DND-41 (cell line): Measurements from ENCODE around the gene CAMK2A.

ENCODE experiments used
- ATAC-seq: fragments of 200-7000 bp; cut with Tn5 transposase; 3 replicates; pipeline ENCODE4 v1.9.1; 2021; ENCODE audit warnings: low read depth; ENCODE audit not compliant: insufficient read depth
- DNase-seq: peaks from one replicate; pipeline ENCODE4 v3.0.0-alpha.2; 2020
- H2AFZ ChIP-seq: 2 replicates; pipeline ENCODE4 v1.6.0; 2012; ENCODE audit warnings: low read depth, low read length
- H3K27ac ChIP-seq: 2 replicates; pipeline ENCODE4 v1.5.1; 2012; ENCODE audit warnings: low read length, inconsistent platforms
- H3K27me3 ChIP-seq: fragments of 200-600 bp; sonication (generic); 2 replicates; pipeline ENCODE4 v1.6.0; 2012; ENCODE audit warnings: low read length, mild to moderate bottlenecking, inconsistent platforms; ENCODE audit not compliant: insufficient read depth, poor library complexity
- H3K36me3 ChIP-seq: 2 replicates; pipeline ENCODE4 v1.5.1; 2012; ENCODE audit warnings: low read length, inconsistent platforms; ENCODE audit not compliant: insufficient read depth
- H3K4me1 ChIP-seq: 2 replicates; pipeline ENCODE4 v1.5.1; 2012; ENCODE audit warnings: mild to moderate bottlenecking, low read length; ENCODE audit not compliant: insufficient read depth
- H3K4me2 ChIP-seq: 2 replicates; pipeline ENCODE4 v1.6.0; 2012; ENCODE audit warnings: mild to moderate bottlenecking, moderate library complexity, low read length, inconsistent platforms; ENCODE audit not compliant: insufficient read depth
- H3K4me3 ChIP-seq, 2 experiments: fragments of 200-600 bp in 1 of 2; shearing (Covaris generic) in 1 of 2; 2 replicates each; pipeline ENCODE4 v1.5.1; 2012 to 2016; ENCODE audit warnings: inconsistent platforms in 2 of 2, low read length in 2 of 2, mild to moderate bottlenecking in 2 of 2, low read depth in 1 of 2, moderate library complexity in 1 of 2
- H3K79me2 ChIP-seq: 2 replicates; pipeline ENCODE4 v1.6.0; 2012; ENCODE audit warnings: low read length, inconsistent platforms; ENCODE audit not compliant: insufficient read depth
- H3K9ac ChIP-seq: 2 replicates; pipeline ENCODE4 v1.6.0; 2012; ENCODE audit warnings: low read depth, mild to moderate bottlenecking, inconsistent platforms, low read length, moderate library complexity
- H3K9me3 ChIP-seq: 2 replicates; pipeline ENCODE4 v1.5.1; 2012; ENCODE audit warnings: low read length, moderate library complexity, mild to moderate bottlenecking, inconsistent platforms; ENCODE audit not compliant: insufficient read depth, severe bottlenecking
- H4K20me1 ChIP-seq: 2 replicates; pipeline ENCODE4 v1.6.0; 2012; ENCODE audit warnings: low read length; ENCODE audit not compliant: insufficient read depth
- EZH2 ChIP-seq: IDR thresholded peaks from 3 replicates; pipeline ENCODE4 v1.6.1; 2012; ENCODE audit warnings: borderline replicate concordance, low read depth, mild to moderate bottlenecking, moderate library complexity, low read length, inconsistent platforms; ENCODE audit not compliant: severe bottlenecking
- TF ChIP-seq, protein P1 (sequence below): IDR thresholded peaks from 2 replicates; pipeline ENCODE4 v1.5.1; 2012; ENCODE audit warnings: borderline replicate concordance, low read length, moderate library complexity, mild to moderate bottlenecking; ENCODE audit not compliant: poor library complexity, severe bottlenecking; ENCODE audit errors: extremely low read depth

Gene CAMK2A

GRCh38 chr5:150175076-150175475, 114.5 kb downstream of the CAMK2A start:
- H2AFZ ChIP-seq = no peak overlapping the region
- H3K9me3 ChIP-seq = no peaks in the 10 kb centered on the region
- no peaks in the 10 kb centered on the region for H3K4me1 ChIP-seq
- H3K4me2 ChIP-seq = no peak overlapping the region
- peaks cover 2% of the 10 kb centered on the region for H3K27me3 ChIP-seq
- H3K79me2 ChIP-seq = no peaks in the 10 kb centered on the region
- no peaks in the 10 kb centered on the region for H4K20me1 ChIP-seq
- no peak overlapping the region for H3K9ac ChIP-seq
- no peak for DNase-seq
- no peaks in the 10 kb centered on the region for H3K36me3 ChIP-seq
- ATAC-seq = no peak
- TF ChIP-seq, protein P1, sequence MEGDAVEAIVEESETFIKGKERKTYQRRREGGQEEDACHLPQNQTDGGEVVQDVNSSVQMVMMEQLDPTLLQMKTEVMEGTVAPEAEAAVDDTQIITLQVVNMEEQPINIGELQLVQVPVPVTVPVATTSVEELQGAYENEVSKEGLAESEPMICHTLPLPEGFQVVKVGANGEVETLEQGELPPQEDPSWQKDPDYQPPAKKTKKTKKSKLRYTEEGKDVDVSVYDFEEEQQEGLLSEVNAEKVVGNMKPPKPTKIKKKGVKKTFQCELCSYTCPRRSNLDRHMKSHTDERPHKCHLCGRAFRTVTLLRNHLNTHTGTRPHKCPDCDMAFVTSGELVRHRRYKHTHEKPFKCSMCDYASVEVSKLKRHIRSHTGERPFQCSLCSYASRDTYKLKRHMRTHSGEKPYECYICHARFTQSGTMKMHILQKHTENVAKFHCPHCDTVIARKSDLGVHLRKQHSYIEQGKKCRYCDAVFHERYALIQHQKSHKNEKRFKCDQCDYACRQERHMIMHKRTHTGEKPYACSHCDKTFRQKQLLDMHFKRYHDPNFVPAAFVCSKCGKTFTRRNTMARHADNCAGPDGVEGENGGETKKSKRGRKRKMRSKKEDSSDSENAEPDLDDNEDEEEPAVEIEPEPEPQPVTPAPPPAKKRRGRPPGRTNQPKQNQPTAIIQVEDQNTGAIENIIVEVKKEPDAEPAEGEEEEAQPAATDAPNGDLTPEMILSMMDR = no peak
- no peak for TF ChIP-seq EZH2
- H3K4me3 ChIP-seq = no peak overlapping the region
- no peak overlapping the region for H3K27ac ChIP-seq

DNA sequence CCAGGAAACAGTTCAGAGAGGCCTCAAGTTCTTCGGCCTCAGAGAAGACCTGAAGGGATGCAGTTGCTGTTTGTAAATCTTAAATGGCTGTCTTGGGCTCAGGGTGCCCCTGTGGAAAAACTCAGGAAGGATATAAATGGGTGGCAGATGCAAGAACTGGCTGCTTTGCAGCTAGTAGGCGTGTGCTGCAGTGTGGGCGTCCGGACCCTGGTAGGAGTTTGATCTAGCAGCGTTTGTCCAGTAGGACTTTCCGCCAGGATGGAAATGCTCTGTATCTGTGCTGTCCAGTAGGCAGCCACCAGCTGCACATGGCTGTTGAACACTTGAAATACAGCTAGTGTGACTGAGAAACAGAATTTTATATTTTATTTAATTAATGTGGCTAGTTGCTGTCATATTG, 115.3 kb downstream of the CAMK2A start:
- Histone ChIP-seq H3K36me3 (no peaks in the 10 kb centered on the region), H3K9ac (no peak overlapping the region), H3K4me2 (no peak overlapping the region), H3K27me3 (peaks cover 8% of the 10 kb centered on the region), H3K27ac (no peak overlapping the region), H3K4me1 (no peaks in the 10 kb centered on the region), H3K9me3 (no peaks in the 10 kb centered on the region), H4K20me1 (peaks cover 3% of the 10 kb centered on the region; the same call in 1 of the 2 replicates), H3K79me2 (no peaks in the 10 kb centered on the region), H3K4me3 (no peak overlapping the region), H2AFZ (no peak overlapping the region)
- DNase-seq (no peak), ATAC-seq (no peak)
- TF ChIP-seq, protein P1 = no peak
- no peak for TF ChIP-seq EZH2

GRCh38 chr5:150173161-150173560, 116.4 kb downstream of the CAMK2A start:
- Histone ChIP-seq H2AFZ (no peak overlapping the region), H3K27me3 (peaks cover 8% of the 10 kb centered on the region), H3K4me1 (no peaks in the 10 kb centered on the region), H3K9me3 (no peaks in the 10 kb centered on the region), H3K36me3 (no peaks in the 10 kb centered on the region), H3K4me2 (no peak overlapping the region), H4K20me1 (peaks cover 3% of the 10 kb centered on the region; the same call in 1 of the 2 replicates), H3K27ac (no peak overlapping the region), H3K4me3 (no peak overlapping the region), H3K9ac (no peak overlapping the region), H3K79me2 (no peaks in the 10 kb centered on the region)
- DNase-seq = no peak
- TF ChIP-seq, protein P1 = no peak
- TF ChIP-seq EZH2 = no peak
- no peak for ATAC-seq

DNA sequence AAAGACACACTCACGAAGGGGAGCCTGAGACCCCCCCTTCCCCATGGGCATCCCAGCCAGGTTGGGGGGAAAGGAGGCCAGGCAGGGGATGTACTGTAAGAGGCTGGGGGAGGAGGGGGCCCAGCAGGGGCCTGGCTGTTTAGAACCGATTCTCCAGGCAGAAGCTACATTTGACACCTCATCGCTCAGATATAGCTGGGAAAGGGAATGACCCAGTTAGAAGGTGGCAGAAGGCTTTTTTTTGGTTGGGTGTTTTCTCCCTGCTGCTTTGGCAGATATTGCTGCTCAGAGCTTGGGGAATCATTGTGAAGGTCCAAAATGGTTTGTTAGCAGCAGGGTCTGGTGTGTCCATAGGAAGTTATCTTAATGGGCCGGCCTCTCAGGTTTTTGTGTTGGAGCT, 117.0 kb downstream of the CAMK2A start:
- H3K27ac ChIP-seq = no peak overlapping the region
- no peak overlapping the region for H3K9ac ChIP-seq
- peaks cover 8% of the 10 kb centered on the region for H3K27me3 ChIP-seq
- H3K4me1 ChIP-seq = no peaks in the 10 kb centered on the region
- no peak overlapping the region for H3K4me2 ChIP-seq
- no peak overlapping the region for H3K4me3 ChIP-seq
- H3K9me3 ChIP-seq = no peaks in the 10 kb centered on the region
- no peaks in the 10 kb centered on the region for H3K36me3 ChIP-seq
- H2AFZ ChIP-seq = no peak overlapping the region
- DNase-seq (no peak), ATAC-seq (no peak)
- peaks cover 3% of the 10 kb centered on the region; the same call in 1 of the 2 replicates for H4K20me1 ChIP-seq
- no peaks in the 10 kb centered on the region for H3K79me2 ChIP-seq
- no peak for TF ChIP-seq EZH2
- TF ChIP-seq, protein P1 = no peak
